ENCODE measurements around the gene RSRC2.
A peak's percentile ranks its signal among the peaks of the same experiment; 100 is the strongest.
"Not testable (repeated sequence)": the region's sequence is repeated elsewhere in the genome, so short reads cannot be mapped to it uniquely, and the experiment has no call there.

RSRC2 gene, protein sequence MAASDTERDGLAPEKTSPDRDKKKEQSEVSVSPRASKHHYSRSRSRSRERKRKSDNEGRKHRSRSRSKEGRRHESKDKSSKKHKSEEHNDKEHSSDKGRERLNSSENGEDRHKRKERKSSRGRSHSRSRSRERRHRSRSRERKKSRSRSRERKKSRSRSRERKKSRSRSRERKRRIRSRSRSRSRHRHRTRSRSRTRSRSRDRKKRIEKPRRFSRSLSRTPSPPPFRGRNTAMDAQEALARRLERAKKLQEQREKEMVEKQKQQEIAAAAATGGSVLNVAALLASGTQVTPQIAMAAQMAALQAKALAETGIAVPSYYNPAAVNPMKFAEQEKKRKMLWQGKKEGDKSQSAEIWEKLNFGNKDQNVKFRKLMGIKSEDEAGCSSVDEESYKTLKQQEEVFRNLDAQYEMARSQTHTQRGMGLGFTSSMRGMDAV

DNA sequence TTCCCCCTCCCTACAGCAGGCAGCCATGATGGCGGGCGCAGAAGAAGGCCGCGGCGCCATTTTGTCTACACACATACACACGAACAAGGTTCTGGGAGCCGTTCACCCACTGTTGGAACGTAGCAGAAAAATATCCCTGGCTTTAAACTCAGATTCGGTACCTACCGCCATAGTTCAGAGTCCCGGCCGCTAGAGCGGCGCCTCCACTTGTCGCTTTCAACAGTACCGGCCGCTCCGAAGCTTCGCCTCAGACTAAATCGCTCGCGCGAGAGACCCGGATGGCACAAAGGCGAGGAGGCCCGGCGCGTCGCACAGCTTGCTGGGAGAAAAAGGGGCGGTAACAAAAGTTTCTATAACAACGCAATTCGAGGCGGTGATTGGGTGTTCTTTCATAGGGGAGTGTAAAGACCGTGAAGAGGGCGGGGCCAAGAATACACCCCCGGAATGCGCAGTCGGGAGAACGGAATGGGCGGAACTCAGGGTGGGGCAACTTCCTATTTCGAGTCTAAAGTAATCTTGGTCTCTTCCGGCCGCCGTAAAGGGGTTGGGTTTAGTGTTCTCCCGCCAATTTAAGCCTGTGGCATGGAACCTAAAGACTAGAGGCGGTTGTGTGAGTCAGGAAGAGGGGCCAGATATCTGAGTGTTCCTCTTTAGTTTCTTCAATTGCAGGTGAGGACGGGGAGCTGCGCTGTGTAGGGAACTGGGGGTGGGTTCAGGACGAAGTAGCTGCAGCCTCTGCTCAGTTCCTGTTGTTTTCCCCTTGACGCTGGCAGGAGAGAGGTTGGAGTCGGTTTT is at the start of gene RSRC2, which contains the start of gene KNTC1:
RSRC2 (minus strand) TSS at position 254 of the 795 bp plus-strand sequence; CDS start at position 171, 83 bp downstream.
KNTC1 (plus strand) TSS at position 567 of the 795 bp plus-strand sequence. CDS start 2,815 bp downstream, outside the sequence.
- peak; percentile 99 for DNase-seq

GRCh38 chr12:122571821-122572220 is 45.1 kb upstream of the RSRC2 start:
- DNase-seq, result no peak

DNA sequence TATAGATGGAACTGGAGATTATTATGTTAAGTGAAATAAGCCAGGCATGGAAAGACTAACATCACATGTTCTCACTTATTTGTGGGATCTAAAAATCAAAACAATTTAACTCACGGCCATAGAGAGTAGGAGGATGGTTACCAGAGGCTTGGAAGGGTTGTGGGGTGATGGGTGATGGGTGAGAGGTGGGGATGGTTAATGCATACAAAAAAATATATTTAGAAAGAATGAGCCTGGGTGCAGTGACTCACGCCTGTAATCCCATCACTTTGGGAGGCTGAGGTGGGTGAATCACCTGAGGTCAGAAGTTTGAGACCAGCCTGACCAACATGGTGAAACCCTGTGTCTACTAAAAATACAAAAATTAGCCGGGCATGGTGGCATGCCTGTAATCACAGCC is 43.3 kb upstream of the RSRC2 start:
- DNase-seq, result not testable (repeated sequence)

DNA sequence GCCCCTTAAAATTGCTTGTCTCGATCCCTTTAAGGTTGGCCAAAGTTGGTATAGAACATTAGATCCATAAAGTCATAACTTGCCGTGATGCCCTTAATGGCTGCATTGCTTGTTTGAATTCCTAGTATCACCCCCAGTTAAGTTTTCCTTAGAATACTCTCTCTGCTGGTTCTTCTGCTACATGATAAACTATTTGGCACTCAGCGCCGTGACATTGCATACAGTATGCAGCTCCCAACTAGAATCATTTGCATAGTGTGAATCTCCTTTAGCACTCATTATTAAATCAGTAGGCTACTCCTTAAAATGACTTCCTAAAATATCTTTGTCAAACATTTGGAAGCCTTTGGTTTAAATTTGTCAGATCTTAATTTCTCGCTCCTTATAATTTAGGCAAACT is 42.6 kb upstream of the RSRC2 start:
- DNase-seq, result no peak

GRCh38 chr12:122566816-122567215 is 40.1 kb upstream of the RSRC2 start:
- not testable (repeated sequence) for DNase-seq

DNA sequence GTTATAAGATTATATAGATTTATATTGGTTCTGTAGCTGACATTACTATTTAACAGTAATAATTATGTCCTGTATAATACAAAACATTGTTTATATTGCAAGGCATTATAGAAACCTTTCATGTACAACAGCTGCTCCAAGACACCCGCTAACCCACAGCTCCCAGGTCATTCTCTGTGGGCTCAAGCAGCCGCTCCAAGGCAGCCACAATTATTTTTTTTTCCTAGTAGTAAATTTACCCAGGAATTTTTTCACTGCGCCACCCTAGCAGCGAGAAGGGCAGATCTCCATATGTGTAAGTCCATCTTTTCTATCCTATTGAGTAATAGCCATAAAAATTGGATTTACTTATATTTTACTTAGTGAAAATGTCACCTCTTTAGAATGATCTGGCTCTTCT is 36.6 kb upstream of the RSRC2 start:
- DNase-seq, result no peak

- no peak for DNase-seq
Measured at GRCh38 chr12:122560138-122560537, 33.4 kb upstream of the RSRC2 start.

GRCh38 chr12:122558745-122559641 is 32.3 kb upstream of the RSRC2 start:
- DNase-seq, result no peak

GRCh38 chr12:122547330-122547729 is 20.6 kb upstream of the RSRC2 start:
- no peak for DNase-seq

- no peak for DNase-seq
Measured at GRCh38 chr12:122545855-122546254, 19.1 kb upstream of the RSRC2 start.

GRCh38 chr12:122544537-122544936 is 17.8 kb upstream of the RSRC2 start:
- no peak for DNase-seq

DNA sequence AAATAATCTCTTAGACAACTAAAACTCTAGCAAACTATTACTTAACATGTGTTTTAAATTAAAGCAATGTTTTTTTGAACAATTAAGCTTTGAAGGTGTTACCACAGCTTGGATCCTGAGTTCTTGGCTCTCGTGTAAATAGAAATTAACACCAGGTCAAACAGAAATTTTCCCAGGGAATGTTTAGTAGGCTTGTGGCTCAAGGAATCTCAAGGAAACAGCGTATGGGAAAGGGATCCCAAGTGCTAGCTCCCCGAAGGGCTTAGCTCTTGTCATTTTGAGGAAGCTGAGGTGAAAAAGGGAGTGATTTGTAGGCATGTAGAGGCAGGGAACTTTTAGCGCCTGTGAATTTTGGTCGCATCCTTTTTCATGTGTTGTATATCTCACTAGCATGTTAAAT is 11.8 kb upstream of the RSRC2 start:
- DNase-seq, result no peak

GRCh38 chr12:122537021-122537420 is 10.3 kb upstream of the RSRC2 start:
- no peak for DNase-seq

DNA sequence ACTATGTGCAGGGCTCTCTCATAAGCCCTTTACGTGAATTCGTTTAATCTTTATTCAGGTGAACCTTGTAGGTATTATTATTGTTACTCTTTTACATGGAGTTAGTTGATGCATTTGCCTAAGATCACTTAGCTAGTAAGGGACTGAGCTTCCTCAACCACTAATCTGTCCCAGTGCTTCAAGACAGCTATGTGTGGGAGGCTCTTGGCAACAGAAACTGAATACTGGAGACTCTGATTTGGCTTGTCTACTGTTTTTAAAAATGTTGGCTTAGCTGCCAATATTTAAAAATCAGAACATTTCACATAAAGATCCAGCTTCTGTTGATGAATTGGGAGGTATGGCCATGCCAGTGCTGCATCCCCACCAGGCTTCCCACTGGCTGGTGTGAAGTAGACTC is 7.1 kb upstream of the RSRC2 start:
- no peak for DNase-seq

GRCh38 chr12:122528992-122529391 is 2.3 kb upstream of the RSRC2 start:
- no peak for DNase-seq

DNA sequence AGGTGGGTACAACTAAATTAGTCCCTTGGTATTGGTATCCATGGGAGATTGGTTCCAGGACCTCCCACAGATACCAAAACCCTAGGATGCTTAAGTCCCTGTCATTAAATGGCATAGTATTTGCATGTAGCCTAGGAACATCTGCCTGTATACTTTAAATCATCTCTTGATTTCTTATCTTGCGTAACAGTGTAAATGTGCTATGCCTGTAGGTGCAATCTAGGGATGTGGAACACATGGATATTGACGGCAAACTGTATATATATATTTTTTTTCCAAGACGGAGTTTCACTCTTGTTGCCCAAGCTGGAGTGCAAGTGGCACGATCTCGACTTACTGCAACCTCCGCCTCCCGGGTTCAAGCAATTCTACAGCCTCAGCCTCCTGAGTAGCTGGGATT is 1.8 kb upstream of the RSRC2 start:
- no peak for DNase-seq

- no peak for DNase-seq
Measured at GRCh38 chr12:122527478-122527944, 775 bp upstream of the RSRC2 start.

DNA sequence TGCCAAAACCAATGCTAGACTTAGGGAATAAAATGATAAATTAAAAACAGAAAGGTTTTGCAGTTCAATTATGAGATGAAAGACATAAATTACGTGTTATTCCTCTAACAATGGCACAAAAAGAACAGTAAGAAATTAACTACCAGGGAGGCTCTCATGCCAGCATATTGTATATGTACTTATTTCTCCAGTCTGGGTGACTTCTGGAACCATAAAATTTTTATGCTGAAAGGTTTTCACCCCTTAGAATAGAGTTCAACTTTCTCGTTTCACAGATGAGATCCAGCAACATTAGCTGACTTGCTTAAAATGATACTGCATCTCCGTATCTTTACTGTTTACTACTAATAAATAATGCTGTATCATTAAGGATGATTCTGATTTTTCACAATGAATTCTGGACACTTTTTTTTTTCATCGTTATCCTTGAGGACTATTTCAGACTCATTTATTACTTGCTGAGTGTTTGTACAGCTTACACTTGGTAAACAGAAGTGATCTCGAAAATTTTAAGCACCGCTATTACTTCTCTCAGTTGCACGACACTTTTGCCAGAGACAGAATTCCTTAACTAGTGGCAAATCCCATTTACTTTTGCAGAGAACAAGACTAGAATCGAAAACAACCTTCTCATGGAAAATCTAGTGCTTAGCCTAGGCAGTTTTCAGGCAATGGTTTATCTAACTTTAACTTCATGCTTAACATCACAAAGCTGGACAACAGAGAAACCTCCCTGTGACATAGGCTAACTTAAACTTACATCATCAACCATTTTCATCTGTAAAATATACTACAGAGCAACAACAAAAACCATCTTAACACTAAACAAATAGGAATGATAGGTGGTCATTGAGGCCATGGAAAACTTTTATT is 2.7 kb downstream of the RSRC2 start:
- DNase-seq, result no peak

DNA sequence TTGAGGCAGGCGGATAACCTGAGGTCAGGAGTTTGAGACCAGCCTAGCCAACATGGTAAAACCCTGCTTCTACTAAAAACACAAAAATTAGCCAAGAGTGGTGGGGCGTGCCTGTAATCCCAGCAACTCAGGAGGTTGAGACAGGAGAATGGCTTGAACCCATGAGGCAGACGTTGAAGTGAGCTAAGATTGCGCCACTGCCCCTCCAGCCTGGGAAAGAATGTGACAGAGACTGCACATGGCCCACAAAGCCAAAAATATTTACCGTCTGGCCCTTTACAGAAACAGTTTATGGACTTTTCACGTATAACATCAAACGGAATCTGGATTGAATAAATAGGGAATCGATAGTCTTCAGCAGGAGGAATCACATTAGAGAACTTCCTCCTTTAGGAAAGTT is 3.5 kb downstream of the RSRC2 start:
- DNase-seq, result no peak

DNA sequence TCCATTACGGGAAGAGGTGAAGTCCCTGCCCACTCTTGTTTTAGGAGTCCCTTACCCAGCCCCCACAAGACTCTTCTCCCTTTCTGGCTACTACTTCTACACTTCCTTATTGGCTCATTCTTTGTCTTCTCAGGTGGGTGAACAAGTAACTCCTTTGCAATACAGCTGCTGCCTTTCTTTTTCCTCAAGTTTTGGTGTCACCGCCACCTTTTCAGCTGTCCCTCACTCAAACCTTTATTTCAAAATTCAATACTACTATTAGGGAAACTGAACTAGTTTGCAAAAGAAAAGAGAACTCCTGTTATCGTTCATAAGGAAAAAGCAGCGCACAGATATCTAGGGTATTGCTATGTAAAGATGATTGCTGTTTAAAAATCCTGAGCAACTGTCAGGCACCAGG is 6.1 kb downstream of the RSRC2 start:
- no peak for DNase-seq

DNA sequence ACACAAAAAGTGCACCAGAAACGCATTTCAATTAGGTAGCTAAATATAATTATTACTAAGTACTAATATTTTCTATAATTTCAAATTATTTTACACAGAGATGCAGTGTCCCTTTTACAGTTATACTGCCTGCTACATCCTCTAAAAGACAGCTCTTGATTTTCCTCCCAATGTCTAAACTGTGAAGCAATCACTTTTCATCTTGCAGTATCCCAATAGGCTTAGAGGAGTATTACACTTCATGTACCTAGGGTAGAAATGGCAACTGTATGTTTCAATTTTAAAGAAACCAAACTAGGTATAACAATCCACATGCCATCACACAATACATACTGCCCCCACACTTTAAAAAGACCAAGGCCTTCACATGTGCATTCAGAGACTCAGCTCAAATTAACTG is 7.3 kb downstream of the RSRC2 start:
- no peak for DNase-seq

GRCh38 chr12:122518908-122519307 is 7.8 kb downstream of the RSRC2 start:
- DNase-seq, result no peak

Measured in amniotic stem cell (primary cell).